HG03378 (cell line): ENCODE measurements around the gene KAT7.

Experiments used
- ATAC-seq: cut with Tn5 transposase; IDR thresholded peaks from one replicate; pipeline ENCODE4 v1.9.1; 2021; ENCODE audit warnings: mild to moderate bottlenecking, moderate library complexity; ENCODE audit not compliant: unreplicated experiment

KAT7 gene

DNA sequence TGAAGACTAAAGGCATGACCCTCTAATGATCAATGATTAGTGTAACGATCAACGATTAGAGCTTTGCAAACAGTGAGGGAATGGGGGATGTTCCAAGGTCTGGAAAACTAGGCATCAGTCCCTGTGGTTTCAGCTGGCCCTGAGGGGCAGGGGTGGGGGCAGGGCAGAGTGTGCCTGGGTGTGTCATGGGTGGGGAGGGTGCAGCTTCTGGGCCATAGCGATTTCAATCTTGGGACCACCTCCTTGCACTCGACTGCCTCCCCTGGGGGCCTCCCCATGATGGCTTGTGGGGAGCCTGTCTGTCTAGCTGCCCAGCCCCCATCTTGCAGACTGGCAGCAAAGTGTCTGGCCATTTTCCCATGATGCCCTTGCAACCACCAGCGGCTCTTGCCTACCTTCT lies 51.0 kb downstream of the KAT7 start:
- no peak for ATAC-seq

- no peak for ATAC-seq
Observed at GRCh38 chr17:49841548-49841947, 53.1 kb downstream of the KAT7 start.

DNA sequence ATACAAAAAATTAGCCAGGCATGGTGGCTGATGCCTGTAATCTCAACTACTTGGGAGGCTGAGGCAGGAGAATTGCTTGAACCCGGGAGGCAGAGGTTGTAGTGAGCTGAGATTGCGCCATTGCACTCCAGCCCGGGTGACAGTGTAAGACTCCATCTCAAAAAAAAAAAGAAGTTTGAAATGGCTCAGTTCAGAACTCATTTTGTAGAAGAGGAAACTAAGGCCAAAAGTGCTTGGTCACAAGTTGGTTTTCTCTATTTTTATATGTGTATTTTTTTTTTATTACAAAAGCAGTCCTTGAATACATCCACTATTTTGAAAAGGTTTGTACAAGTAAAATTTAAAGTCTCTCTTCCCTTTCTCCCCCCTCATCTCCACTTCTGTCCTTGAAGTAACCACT lies 53.9 kb downstream of the KAT7 start:
- ATAC-seq: no peak

GRCh38 chr17:49842846-49843245 lies 54.4 kb downstream of the KAT7 start:
- no peak for ATAC-seq

- ATAC-seq: no peak
Observed at GRCh38 chr17:49843774-49844350, 55.4 kb downstream of the KAT7 start.

DNA sequence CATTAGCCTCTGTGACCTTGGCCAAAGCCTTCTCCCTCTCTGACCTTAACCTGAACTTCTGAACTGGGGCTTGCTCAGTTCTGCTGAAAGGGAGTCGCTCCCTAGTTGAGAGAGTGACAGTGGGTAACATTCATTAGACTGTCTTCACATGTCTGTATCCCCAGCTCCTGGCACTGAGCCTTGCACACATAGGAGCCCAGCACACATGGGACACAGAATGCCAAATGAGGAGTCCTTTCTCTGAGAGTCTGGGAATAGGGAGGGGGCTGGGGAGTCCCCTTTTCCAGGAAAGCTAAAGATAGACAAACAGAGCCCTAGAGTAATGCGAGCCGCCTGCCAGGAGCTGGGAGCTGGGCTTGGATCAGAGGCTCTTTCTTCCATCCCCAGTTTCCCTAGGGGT lies 56.8 kb downstream of the KAT7 start:
- ATAC-seq: no peak

GRCh38 chr17:49846938-49847712 lies 58.6 kb downstream of the KAT7 start:
- no peak for ATAC-seq

- ATAC-seq: no peak
Observed at GRCh38 chr17:49848019-49848473, 59.6 kb downstream of the KAT7 start, which contains the start of gene TAC4. Gene TAC4 (minus strand): TSS chr17:49848069. CDS start chr17:49848017, 52 bp downstream.

DNA sequence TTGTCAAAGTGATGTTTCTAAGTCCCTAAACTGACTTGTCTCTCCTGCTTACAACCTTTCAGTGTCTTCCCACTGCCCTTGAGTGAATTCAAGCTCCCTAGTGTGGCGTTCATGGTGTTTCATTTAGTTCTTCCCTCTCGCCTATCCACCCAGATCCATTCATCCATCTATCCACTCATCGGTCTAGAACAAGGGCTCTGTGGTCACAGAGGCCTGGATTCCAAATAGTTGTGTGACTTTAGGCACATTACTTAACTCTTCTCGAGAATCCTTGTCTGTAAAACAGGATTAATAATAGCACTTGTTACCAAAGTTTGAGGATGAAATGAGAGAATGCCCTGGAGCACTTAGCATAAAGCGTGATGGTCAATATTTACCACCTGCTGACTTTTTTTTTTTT lies 60.3 kb downstream of the KAT7 start:
- no peak for ATAC-seq

- no peak for ATAC-seq
Observed at GRCh38 chr17:49850218-49850610, 61.7 kb downstream of the KAT7 start.

DNA sequence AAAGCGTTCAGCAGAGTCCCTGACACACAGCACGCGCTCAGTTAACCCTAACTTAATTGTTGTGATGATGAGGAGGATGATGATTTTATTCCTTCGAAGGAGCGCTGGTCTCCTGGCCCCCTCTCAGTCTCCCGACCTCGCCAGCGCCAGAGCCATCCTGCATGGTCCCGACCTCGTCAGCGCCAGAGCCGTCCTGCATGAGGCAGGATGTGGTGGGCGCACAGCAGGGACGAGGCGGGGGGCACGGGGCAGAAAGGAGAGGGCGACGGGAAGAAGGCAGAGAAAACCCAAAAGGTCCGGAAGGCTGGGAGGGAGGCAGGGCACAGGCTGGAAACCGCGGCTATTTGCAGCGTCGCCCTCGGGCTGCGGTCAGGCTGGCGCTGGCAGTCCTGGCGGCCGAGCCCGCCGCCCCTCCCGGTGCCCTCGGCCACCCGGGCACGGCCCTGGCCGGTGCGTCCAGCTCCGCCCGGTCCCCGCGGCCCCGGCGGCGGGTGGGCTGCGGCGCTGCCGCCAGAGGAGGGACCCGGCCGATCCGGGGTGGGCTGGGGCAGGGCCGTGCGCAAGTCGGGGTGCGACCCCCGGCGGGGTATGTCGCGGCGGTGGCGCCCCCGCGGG lies 62.4 kb downstream of the KAT7 start:
- ATAC-seq: no peak

GRCh38 chr17:49851387-49852291 lies 63.2 kb downstream of the KAT7 start:
- no peak for ATAC-seq

- ATAC-seq: no peak
Observed at GRCh38 chr17:49853470-49854015, 65.1 kb downstream of the KAT7 start.

GRCh38 chr17:49854126-49854525 lies 65.6 kb downstream of the KAT7 start:
- ATAC-seq: no peak

DNA sequence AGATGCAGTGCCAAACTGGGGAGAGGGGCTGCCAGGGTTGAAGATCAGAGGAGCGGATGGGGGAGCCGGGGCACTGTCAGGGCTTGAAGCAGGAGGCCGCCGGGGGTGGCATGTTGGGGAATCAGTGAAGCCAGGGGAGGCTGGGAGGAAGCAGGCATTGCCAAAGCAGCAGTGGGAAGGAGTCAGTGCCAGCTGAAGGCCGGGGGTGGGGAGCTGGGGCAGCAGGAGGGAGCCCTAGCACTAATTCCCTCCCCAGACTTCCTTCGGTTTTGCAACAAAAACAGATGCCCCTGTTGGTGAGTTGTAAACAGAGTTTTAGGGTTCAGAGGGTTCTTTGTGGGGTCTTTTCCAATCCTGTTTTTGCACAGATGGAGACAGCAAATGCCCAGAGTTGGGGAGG lies 70.3 kb downstream of the KAT7 start:
- no peak for ATAC-seq

- ATAC-seq: no peak
Observed at GRCh38 chr17:49859991-49860953, 71.8 kb downstream of the KAT7 start.

- ATAC-seq: no peak
Observed at GRCh38 chr17:49861150-49861884, 72.8 kb downstream of the KAT7 start.

DNA sequence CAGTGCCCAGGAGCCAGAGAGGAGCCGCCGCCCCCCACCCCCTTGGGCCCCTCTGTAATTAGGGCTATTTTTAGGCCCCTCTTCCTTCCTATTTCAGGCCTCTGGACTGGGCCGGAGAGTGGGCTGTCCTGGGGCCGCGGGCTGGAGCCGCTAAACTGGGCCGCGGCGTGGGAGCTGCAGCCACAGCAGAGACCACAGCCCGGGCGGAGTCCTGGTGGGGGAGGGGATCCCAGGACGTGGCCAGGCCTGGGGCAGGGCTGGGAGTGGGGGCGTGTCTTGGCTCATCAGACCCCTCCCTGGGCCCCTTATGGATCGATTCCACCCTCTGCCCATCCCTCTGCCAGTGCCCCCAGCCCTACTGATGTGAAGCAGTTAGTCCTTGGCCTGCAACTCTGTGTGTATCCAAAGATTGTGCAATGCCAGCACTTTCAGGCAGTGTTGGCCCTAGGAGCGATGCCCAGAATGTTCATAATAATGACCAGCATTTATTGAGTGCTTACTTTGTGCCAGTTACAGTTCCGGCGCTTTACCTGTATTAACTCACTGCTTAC lies 74.4 kb downstream of the KAT7 start:
- no peak for ATAC-seq

DNA sequence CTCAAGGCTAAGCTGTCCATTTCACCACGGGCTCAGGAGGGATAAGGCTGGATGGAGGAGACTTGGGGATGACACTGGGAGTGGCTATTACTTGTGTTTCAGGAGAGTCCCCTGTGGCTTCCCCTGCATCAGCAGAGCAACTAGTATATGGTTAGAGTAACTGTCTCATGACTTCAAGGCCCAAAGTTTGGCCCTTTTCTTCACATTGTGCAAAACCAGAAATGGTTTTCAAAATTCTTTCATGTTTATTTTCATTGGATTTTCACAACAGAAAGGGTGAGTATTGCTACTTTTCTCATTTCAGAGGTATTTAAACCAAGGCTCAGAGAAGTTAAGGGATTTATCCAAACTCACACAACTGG lies 77.5 kb downstream of the KAT7 start:
- no peak for ATAC-seq
